H4 (cell line): ENCODE data around the gene PRKCSH. TPM values are rescaled to one million over a fixed set of nuclear protein-coding genes. Genes with fewer than 3 reads are reported as not detected.
"Not testable (repeated sequence)": the region's sequence is repeated elsewhere in the genome, so short reads cannot be mapped to it uniquely, and the experiment has no call there.

Source experiments
- DNase-seq: peaks from one replicate; pipeline ENCODE4 v3.0.0-alpha.2; 2015; ENCODE audit warnings: low spot score
- total RNA-seq: library from RNA; depleted of rRNA; stranded (reverse); fragments of >200 nt; shearing (Covaris generic); gene quantifications from 2 replicates; pipeline ENCODE4 v1.2.3, GENCODE V29; 2014

PRKCSH gene
- total RNA-seq, 1 experiment from 2014 or later = 54.9 TPM

DNA sequence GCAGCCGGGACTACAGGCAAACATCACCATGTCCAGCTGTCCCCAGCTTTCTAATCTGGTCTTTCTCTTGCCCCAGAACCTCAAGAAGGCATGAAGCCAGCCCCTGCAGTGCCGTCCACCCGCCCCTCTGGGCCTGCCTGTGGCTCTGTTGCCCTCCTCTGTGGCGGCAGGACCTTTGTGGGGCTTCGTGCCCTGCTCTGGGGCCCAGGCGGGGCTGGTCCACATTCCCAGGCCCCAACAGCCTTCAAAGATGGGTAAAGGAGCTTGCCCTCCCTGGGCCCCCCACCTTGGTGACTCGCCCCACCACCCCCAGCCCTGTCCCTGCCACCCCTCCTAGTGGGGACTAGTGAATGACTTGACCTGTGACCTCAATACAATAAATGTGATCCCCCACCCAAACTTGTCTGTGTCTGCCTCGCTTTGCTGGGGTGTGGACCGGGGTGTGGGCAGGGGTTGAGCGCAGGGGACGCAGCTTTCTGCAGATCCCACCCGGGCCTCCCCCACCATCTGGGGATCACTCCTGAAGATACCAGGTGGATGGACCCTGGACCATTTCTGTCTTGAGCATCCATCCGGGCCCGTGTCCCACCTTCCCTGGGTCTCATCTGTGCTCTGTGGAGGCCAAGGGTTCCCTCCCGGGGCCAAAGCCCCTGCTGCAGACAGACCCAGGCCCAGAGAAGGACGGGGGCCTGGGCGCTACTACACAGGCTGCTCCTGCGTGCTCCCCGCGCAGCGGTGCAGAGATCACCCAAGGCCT lies 15.3 kb downstream of the PRKCSH start:
- no peak for DNase-seq

DNA sequence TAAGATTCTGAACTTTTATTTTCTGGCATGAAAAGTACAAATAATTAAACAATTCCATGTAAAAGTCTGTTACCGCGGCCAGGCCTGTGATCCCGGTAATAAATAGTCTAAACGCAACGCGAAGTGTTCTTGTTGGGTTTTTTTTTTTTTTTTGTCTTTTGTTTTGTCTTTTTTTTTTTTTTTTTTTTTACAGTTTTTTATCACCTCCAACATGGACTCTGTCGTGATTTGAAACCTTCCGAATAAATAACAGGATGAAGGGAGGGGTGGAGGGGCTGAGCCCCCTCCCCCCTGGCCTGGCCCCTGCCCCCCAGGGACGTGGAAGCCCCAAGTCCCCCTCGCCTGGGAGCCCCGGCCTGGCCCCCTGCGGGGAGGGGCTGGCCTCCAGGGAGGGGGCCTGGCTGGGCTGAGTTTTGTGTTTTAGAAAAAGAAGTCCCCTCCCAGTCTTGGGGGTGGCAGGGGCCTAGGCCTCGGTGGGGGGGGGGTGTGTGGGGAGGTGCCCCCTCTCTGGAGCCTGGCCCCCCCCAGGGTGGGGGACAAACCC lies 16.0 kb downstream of the PRKCSH start:
- no peak for DNase-seq

DNA sequence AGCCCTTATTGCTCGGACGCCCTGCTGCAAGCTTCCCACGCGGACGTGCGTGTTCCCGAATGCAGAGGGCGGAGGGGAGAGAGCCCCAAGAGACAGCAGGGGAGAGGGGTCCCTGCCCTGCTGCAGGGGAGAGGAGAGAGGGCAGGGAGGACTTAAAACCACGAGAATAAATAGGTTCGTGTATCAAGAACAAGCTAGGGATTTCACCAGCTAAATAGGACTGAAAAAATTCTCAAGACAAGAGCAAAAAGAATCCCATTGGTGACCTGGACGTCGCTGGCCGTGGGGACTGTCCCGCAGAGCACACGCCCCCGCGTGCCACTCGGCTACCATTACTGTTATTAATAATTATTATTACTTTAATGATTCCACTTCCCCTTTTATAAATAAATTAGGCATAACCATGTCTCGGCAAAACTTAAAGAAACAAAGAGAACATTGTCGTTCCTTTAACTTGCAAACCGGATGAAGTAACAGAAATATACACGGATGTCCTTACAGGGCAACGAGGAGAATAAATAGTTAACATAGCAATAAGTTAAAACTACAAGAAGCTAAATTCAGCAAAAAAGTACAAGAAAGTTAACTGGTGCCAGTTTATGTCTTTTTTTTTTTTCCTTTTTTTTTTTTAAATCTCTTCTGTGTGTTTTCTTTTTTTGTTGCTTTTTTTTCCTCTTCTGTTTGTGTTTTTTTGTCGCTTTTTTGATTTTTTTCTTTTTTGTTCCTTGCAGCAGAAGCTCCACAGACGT lies 16.6 kb downstream of the PRKCSH start:
- no peak for DNase-seq

DNA sequence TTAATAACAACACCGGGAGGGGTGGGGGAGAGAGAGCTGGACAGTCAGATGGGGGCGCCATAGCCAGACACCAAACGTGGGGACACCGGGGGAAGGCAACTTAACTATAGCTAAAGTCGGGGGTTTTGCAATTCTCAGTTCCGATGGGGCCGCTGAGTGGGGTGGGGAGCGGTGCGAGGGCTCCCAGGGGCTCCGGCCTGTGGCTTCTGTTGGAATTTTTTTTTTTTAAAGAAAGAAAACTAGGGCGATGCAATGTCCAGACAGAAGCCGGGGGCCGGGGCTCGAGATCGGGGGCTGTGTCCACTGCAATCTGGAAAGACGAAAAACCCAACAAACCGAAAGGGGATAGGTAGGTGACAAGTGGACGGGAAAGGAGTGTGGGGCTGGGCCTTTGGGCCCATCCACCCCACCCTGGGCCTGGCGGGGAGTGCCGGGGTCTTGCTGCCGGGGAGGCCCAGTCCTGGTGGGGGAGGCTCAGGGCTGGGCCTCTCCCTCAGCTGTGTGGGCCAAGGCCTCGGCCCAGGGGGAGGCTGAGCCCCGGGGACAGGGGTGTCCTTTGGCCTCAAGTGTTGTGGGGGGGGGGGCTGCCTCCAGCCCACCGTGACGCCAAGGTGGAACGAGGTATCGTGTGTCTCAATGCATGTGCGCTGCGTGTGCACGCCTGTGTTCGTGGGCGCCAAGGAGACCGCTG lies 17.3 kb downstream of the PRKCSH start:
- no peak for DNase-seq

DNA sequence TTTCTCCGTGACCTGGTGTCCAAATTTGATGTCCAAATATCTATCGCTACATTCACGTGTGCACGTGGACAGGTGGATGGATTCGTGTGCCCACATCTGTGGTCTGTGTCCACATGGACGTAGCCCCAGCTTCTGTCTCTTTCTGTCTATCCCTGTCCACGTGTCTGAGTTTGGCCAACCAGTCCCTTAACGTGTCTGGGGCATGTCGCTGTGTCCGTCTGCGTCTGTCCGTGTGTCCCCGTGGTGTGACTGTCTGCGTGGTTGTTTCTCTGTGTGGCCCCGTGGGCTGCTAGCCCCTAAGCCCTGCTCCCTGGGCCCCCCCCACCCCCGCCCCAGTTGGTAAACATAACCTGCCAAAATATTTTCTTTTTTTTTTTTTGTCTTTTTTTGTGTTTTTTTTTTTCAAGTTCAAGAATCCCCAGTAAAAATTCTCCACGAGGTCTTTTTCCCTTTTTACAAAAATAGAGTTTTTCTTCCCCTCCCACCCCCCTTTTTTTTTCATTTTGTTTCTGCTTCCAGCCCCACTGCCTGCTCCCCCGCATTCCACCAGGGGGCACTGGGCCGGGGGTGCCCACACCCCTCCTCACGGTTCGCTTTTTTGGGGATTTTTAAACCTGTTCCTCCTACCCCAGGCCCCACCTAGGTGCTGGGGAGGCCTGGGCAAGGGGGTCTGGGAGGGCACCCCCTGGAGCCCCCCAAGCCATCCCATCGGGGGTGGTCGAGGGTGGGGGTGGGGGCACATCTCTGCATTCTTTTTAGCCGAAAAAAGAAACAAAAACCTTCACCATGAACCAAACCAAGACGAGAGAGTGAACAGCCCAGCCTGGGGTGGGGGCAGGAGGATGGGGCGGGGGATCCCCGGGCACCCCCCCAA lies 18.3 kb downstream of the PRKCSH start:
- no peak for DNase-seq

DNA sequence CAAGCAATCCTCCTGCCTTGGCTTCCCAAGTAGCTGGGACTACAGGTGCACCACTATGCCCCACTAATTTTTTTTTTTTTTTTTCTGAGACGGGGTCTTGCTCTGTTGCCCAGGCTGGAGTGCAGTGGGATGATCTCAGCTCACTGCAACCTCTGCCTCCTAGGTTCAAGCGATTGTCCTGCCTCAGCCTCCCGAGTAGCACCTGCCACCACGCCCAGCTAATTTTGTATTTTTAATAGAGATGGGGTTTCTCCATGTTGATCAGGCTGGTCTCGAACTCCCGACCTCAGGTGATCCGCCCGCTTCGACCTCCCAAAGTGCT lies 19.8 kb downstream of the PRKCSH start:
- not testable (repeated sequence) for DNase-seq

DNA sequence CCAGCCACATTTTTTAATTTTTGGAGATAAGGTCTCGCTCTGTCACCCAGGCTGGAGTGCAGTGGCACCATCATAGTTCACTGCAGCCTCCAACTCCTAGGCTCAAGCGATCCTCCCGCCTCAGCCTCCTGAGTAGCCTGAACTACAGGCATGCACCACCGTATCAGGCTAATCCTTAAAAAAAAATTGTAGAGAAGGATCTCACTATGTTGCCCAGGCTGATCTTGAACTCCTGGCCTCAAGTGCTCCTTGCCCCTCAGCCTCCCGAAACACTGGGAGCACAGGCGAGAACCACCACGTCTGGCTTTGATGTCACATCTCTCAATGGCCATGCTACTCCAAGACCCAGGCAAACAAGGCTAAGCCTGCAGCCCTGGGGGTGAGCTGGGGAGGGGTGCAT lies 21.2 kb downstream of the PRKCSH start:
- DNase-seq = no peak

DNA sequence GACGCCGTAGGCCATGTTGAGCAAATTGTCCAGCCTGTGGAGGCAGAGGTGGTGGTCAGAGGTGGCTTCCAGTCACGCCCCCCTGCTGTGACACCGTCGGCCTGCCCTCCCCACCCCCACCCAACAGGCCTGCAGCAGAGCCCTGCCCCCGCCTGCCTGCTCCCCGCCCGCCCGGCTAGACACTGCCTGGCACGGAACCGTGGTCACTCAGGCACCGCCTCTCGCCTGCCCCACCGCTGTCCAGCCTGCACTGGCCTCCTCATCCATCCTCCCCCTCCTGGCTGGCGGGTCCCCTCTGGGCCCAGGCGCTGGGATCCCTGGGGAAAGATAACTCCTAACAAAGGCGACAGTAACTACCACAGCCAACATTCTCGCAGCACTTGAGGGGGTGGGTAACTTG lies 21.7 kb downstream of the PRKCSH start:
- no peak for DNase-seq

DNA sequence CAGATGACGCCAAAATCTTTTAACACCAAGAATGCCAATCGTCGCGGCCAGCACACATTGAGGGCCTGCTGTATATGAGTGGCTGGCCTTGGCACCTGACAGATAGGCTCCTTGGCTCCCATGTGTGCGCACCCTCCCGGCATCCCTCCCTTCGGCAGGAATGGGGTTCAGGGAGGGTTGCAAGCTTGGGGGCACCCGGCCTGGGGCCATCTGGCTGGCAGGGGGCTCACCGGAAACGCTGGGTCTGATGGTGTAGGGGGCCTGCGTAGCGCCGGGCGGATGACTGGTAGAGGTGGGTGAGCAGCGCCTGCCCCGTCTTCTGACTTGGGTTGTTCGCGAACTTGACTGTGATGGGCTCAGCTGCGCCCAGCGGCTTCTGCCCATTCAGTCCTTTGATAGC lies 22.4 kb downstream of the PRKCSH start:
- no peak for DNase-seq

DNA sequence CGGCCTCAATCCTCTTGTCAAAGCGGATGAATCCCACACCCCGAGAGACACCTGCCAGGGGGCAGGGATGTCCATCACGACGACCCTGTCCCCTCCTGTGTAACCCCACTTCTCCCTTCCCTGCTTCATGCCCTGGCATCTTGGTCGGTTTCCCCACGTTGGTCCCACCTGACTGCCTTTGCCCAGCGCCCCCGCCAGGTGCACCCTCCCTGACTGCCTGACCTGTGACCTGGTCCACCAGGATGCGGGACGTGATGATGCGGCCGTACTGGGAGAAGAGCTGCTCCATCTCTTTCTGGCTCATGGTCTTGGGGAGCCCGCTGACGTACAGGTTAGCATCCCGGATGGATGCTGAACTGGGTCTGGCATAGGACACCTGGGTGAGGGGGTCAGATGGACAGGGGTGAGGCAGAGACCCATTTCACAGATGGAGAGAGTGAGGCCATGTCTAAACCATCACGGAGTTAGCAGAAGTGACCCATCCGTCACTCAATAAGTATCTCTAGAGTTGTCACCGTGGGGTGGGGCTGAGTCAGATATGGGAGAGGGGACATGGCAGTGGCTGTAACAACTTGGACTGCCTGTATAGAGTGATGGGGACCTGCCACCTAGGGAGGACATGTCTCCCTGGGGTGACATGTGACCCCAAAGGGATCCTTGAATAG lies 22.9 kb downstream of the PRKCSH start:
- DNase-seq = no peak

DNA sequence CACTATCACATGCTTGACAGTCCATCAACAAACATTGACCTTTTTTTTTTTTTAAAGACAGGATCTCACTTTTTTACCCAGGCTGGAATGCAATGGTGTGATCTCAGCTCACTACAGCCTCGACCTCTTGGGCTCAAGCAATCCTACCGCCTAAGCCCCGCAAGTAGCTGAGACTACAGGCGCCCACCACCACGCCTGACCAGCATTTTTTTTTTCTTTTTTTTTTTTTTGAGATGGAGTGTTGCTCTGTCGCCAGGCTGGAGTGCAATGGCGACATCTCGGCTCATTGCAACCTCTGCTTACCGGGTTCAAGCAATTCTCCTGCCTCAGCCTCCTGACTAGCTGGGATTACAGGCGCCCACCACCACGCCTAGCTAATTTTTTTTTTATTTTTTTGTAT lies 23.5 kb downstream of the PRKCSH start:
- DNase-seq = not testable (repeated sequence)

DNA sequence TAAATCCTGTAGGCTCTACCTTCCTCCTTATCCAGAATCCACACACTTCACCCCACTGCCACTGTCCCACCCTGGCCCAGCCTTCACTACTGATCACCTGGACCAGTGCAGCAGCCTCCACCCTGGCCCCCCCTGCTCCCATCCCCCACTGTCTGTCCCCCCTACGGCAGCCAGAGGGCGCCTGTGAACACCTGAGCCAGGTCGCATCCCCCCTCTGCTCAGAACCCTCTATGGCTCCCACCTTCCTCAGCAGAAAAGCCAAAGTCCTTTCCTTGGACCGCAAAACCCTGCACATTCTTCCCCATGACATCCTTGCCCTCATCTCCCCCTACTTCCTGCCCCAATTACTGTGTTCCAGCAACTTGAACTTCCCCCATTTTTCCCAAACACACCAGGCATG lies 24.8 kb downstream of the PRKCSH start:
- DNase-seq = no peak

DNA sequence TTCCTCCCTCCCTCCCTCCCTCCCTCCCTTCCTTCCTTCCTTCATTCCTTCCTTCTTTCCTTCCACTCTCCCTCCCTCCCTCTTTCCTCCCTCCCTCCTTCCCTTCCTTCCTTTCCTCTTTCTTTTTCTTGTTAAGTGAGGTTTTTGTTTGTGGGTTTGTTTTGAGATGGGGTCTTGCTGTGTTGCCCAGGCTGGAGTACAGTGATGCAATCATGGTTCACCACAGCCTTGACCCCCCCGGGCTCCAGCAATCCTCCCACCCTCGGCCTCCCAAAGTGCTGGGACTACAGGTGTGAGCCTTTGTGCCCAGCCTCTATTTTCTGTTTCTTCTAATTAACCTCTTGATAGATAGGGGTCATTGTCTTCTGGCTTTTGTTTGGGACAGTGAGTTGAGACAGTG lies 26.0 kb downstream of the PRKCSH start:
- no peak for DNase-seq

DNA sequence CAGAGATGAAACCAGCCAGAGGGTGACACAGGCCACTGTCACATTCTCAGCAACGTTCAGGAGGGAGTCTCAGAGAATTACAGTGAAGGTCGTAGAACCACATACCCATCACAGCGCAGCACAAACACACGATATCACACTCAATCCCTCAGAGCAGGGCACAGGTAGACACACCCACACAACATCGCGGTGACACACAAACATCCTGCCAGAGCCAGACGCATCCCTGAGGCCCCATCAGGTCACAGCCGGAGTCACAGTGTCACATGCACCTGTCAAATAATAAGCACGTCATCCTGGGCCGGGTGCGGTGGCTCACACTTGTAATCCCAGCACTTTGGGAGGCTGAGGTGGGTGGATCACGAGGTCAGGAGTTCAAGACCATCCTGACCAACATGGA lies 28.0 kb downstream of the PRKCSH start:
- DNase-seq = no peak

DNA sequence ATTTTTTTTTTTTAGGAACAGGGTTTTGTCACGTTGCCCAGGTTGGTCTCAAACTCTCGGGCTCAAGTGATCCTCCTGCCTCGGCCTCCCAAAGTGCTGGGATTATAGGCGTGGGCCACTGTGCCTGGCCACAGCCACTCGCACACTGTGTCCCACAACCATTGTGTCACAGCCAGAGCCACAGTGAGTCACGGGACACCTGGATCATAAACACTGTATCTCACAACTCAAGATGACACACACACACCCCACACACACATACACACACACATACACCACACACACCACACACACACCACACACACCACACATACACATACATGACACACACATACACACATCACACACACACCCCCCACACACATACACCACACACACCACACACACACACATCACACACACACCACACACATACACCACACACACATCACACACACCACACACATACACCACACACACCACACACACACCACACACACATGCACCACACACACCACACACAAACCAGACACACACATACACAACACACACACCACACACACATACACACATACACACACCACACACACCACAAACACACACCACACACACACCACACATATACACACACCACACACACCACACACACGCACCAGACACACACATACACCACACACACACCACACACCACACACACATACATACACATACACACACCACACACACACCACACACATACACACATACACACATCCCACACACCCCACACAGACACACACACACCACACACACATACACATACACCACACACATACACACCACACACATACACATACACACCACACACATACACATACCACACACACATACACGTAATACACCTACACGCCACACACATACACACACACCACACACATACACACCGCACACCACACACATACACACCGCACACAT lies 29.2 kb downstream of the PRKCSH start:
- no peak for DNase-seq

DNA sequence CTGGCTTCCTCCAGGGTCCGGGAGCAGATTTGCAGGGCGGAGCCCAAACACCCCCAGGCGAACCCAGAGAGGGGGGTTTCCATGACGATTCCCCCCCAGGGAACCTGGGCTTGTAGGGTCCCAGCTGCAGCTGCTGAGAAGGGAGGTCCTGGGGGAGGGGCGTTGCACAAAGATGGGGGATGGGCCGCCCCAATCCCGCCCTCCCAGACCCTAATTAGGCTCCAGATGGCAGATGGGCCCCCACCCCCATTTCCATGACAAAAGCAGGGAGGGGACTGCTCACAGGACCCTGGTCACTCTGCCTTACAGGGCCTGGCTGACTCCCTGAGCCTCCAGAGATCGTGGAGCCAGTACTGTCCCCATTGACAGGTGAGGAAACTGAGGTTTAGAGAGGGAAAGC lies 30.2 kb downstream of the PRKCSH start:
- no peak for DNase-seq

DNA sequence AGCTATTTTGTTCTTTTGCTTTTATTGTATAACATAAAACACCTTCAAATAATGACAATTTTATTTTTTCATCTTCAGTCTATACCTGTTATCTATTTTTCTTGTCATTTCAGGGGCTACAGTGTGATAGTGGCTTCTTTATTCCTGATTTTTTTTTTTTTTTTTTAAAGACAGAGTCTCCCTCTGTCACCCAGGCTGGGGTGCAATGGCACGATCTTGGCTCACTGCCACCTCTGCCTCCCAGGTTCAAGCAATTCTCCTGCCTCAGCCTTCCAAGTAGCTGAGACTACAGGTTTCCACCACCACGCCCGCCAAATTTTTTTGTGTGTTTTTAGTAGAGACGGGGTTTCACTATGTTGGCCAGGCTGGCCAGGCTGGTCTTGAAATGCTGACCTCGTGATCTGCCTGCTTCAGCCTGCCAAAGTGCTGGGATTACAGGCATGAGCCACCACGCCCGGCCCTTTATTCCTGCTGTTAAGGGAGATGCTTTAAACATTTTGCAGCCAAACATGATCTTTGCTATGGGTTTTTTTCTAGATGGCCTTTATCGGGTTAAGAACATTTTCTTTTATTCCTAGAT lies 32.9 kb downstream of the PRKCSH start:
- not testable (repeated sequence) for DNase-seq

DNA sequence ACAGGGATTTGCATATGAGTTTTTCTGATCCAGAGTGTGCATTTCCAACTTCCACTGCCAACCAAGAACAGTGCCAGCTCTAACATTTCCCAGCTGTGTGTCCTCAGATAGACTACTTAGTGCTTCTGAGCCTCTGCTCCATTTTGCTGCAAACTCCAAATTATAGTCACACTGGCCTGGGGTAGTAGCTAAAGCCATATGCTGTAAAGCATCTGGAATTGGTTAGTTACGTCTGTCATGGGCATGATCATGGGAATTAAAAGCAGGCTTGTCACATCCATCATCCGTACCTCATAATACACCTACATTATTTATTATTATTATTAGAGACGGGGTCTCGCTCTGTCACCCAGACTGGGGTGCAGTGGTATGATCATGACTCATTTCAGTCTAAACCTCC lies 38.3 kb downstream of the PRKCSH start:
- no peak for DNase-seq

DNA sequence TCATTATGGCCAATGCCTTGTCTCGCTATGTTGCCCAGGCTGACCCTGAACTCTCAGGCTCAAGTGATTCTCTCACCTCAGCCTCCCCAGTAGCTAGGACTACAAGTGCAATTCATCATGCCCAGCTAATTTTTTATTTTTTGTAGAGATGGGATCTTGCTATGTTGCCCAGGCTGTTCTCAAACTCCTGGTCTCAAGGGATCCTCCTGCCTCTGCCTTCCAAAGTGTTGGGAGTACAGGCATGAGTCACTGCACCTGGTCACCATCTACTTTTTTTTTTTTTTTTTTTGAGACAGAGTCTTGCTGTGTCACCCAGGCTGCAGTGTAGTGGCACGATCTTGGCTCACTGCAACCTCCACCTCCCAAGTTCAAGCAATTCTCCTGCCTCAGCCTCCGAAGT lies 39.9 kb downstream of the PRKCSH start:
- not testable (repeated sequence) for DNase-seq

DNA sequence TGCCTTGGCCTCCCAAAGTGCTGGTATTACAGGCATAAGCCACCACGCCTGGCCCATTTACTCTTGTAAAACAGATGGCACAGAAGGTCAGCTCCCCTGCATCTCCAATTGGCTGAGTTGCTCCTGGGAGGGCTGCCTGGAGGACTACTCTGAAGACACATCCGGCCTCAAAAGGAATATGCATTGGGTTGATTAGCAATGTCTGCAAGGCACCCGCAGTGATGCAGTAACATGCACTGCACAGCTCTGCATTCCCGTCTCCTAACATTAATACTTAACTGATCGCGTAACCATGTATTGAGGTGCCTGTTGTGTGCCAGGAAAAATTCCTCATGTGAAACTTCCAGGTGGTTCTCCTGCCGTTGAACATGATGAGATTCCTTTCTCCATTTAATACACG lies 40.4 kb downstream of the PRKCSH start:
- DNase-seq = no peak
